Measurements from ENCODE around the gene TBP. TPM values are rescaled to one million over a fixed set of nuclear protein-coding genes. Genes with fewer than 3 reads are reported as not detected.

The TBP gene
- total and polyA plus RNA-seq, 2 of the 13 experiments (the other 11 are each of a cell fraction or from before 2014, with no cell fraction given) = 21.7 to 28.1 TPM

GRCh38 chr6:170552765-170553533, 1.2 kb upstream of the TBP start, which contains the start of gene PSMB1 (continued):
- peak; percentile 76 for TF ChIP-seq ZNF639 (CRISPR knock-in tag; conservative IDR thresholded peaks at IDR 0.05)
- no peak for TF ChIP-seq SOX6 (IDR thresholded peaks at IDR 0.05)
- peak; percentile 59 for TF ChIP-seq SOX6 (CRISPR knock-in tag; IDR thresholded peaks at IDR 0.05)
- peak in 1 of 2 experiments; percentile 71; a peak in 2 of 4 replicates for TF ChIP-seq ATF4 (CRISPR knock-in tag; IDR thresholded peaks at IDR 0.05)
- peak; percentile 84; the same call in 1 of the 2 replicates for TF ChIP-seq KDM3A (CRISPR knock-in tag; IDR thresholded peaks at IDR 0.05; ENCODE audit: low read depth)
- peak; percentile 51; the same call in 1 of the 2 replicates for TF ChIP-seq ZNF33A (CRISPR knock-in tag; IDR thresholded peaks at IDR 0.05; ENCODE audit: borderline replicate concordance)
- TF ChIP-seq U2AF1 (optimal IDR thresholded peaks at IDR 0.05; ENCODE audit: low read depth, low read length) = peak; percentile 81
- no peak for TF ChIP-seq GZF1 (CRISPR knock-in tag; IDR thresholded peaks at IDR 0.05)
- TF ChIP-seq FOXJ3 (CRISPR knock-in tag; IDR thresholded peaks at IDR 0.05; ENCODE audit: borderline replicate concordance) = peak; percentile 13; the same call in 1 of the 2 replicates
- TF ChIP-seq ZNF414 (CRISPR knock-in tag; IDR thresholded peaks at IDR 0.05) = no peak
- no peak for TF ChIP-seq ZNF512 (CRISPR knock-in tag; IDR thresholded peaks at IDR 0.05)
- TF ChIP-seq ZBTB2 (CRISPR knock-in tag; IDR thresholded peaks at IDR 0.05; ENCODE audit: low read depth) = no peak
- TF ChIP-seq ZMYM4 (CRISPR knock-in tag; IDR thresholded peaks at IDR 0.05) = peak; percentile 94
- peak; percentile 21; the same call in 1 of the 2 replicates for TF ChIP-seq NKX3-1 (CRISPR knock-in tag; IDR thresholded peaks at IDR 0.05)
- TF ChIP-seq ESRRA (CRISPR knock-in tag; IDR thresholded peaks at IDR 0.05; ENCODE audit: low read depth) = peak; percentile 70
- TF ChIP-seq MBD4 (IDR thresholded peaks at IDR 0.05; ENCODE audit: borderline replicate concordance, low read length) = no peak
- no peak for TF ChIP-seq PAF1 (CRISPR knock-in tag; IDR thresholded peaks at IDR 0.05)
- no peak for TF ChIP-seq TBX3 (IDR thresholded peaks at IDR 0.05; ENCODE audit: borderline replicate concordance)
- TF ChIP-seq ZNF143 (CRISPR knock-in tag; IDR thresholded peaks at IDR 0.05) = no peak; the same call in 1 of the 2 replicates
- TF ChIP-seq ZNF543 (CRISPR knock-in tag; IDR thresholded peaks at IDR 0.05) = peak; percentile 60; the same call in 1 of the 2 replicates
- 0 out of 2 replicates have a peak, but pooled peaks have one; percentile 59 for TF ChIP-seq ISX (CRISPR knock-in tag; conservative IDR thresholded peaks at IDR 0.05)
- no peak for TF ChIP-seq ZNF17 (CRISPR knock-in tag; IDR thresholded peaks at IDR 0.05)
- TF ChIP-seq ZNF792 (CRISPR knock-in tag; IDR thresholded peaks at IDR 0.05) = peak; percentile 90
- peak; percentile 79 for TF ChIP-seq ZNF501 (CRISPR knock-in tag; IDR thresholded peaks at IDR 0.05)
- peak; percentile 49; the same call in 1 of the 2 replicates for TF ChIP-seq ZNF335 (CRISPR knock-in tag; IDR thresholded peaks at IDR 0.05)
- peak; percentile 98 for TF ChIP-seq KMT2B (CRISPR knock-in tag; IDR thresholded peaks at IDR 0.05)

All from HepG2 (cell line).